Esophagus muscularis mucosa (tissue), 4 donors: ENCODE measurements around the gene ADCY6.

ENCODE experiments used
- EP300 ChIP-seq: sonication (generic); formaldehyde crosslinking; IDR thresholded peaks from one replicate; pipeline ENCODE4 v1.6.1; 2017; ENCODE audit warnings: antibody characterized with exemption
- POLR2A ChIP-seq: fragments of 450-650 bp; IDR thresholded peaks from one replicate; pipeline ENCODE4 v1.6.1; 2017; ENCODE audit warnings: antibody characterized with exemption, moderate library complexity, mild to moderate bottlenecking, low read depth
- POLR2AphosphoS5 ChIP-seq, 2 donors: sonication (generic); formaldehyde crosslinking; IDR thresholded peaks; one replicate each; pipeline ENCODE4 v1.6.1; 2017; ENCODE audit warnings: antibody characterized with exemption in 2 of 2
- TF ChIP-seq, protein P1 (sequence below), 3 experiments: fragments of 200-600 bp in 2 of 3; fragments of 450-650 bp in 1 of 3; sonication (generic) in 2 of 3; IDR thresholded peaks; one replicate each; pipeline ENCODE4 v1.5.1; 2017 to 2019; ENCODE audit warnings: antibody characterized with exemption in 3 of 3, mild to moderate bottlenecking in 2 of 3, moderate library complexity in 1 of 3

DNA sequence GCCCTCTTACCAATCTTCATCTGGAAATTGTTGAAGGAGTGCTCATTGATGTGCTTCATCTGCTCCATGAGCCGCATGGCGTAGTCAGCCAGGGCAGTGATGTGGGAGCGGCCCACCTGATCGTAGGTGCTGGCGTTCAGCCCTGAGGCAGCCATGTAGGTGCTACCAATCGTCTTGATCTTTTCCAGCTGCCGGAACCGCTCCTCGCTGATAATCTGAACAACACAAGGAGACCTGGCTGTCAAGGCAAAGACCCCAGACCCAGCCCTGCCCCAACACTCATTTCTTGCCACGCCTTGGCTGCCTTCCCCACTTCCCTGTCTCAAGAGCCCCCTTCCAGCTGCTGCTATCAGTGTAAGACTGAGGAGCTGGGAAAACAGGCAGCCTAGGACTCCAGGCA lies 18.1 kb downstream of the ADCY6 start:
- no peak for TF ChIP-seq POLR2AphosphoS5 (IDR thresholded peaks at IDR 0.05)
- TF ChIP-seq, protein P1, sequence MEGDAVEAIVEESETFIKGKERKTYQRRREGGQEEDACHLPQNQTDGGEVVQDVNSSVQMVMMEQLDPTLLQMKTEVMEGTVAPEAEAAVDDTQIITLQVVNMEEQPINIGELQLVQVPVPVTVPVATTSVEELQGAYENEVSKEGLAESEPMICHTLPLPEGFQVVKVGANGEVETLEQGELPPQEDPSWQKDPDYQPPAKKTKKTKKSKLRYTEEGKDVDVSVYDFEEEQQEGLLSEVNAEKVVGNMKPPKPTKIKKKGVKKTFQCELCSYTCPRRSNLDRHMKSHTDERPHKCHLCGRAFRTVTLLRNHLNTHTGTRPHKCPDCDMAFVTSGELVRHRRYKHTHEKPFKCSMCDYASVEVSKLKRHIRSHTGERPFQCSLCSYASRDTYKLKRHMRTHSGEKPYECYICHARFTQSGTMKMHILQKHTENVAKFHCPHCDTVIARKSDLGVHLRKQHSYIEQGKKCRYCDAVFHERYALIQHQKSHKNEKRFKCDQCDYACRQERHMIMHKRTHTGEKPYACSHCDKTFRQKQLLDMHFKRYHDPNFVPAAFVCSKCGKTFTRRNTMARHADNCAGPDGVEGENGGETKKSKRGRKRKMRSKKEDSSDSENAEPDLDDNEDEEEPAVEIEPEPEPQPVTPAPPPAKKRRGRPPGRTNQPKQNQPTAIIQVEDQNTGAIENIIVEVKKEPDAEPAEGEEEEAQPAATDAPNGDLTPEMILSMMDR (IDR thresholded peaks at IDR 0.05): no peak
- no peak for TF ChIP-seq POLR2A
- TF ChIP-seq EP300: no peak
